Stomach (tissue), 4 donors: Measurements from ENCODE around the gene PIP4K2A.
"Not testable (repeated sequence)": the region's sequence is repeated elsewhere in the genome, so short reads cannot be mapped to it uniquely, and the experiment has no call there.

ENCODE experiments used
- CTCF ChIP-seq, 7 experiments: fragments of 450-650 bp in 4 of 7; fragments of 200-600 bp in 3 of 7; sonication (generic) in 3 of 7; IDR thresholded peaks; one replicate each; pipeline ENCODE4 v1.5.1; 2016 to 2019; ENCODE audit warnings: antibody characterized with exemption in 7 of 7, control low read depth in 2 of 7, mild to moderate bottlenecking in 1 of 7
- POLR2AphosphoS5 ChIP-seq, 3 donors: sonication (generic); formaldehyde crosslinking; IDR thresholded peaks; one replicate each; pipeline ENCODE4 v1.6.1; 2016; ENCODE audit warnings: antibody characterized with exemption in 3 of 3

DNA sequence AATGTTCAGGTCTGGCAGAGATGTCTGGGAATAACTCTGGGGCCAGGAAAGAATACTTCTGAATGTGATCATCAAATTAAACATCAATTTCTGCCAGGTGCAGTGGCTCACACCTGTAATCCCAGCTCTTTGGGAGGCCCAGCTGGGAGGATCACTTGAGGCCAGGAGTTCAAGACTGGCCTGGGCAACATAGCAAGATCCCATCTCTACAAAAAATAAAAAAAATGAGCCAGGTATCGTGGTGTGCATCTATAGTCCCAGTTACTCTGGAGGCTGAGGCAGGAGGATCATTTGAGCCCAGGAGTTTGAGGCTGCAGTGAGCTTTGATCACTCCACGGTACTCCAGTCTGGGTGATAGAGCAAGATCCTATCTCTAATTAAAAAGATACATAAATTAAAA is 214.4 kb downstream of the PIP4K2A start:
- not testable (repeated sequence) for TF ChIP-seq CTCF, POLR2AphosphoS5 (IDR thresholded peaks at IDR 0.05)
